ENCODE data around the gene NR5A1. TPM values are rescaled to one million over a fixed set of nuclear protein-coding genes. Genes with fewer than 3 reads are reported as not detected.
A peak's percentile ranks its signal among the peaks of the same experiment; 100 is the strongest.

NR5A1 gene
- total and polyA plus RNA-seq, 2 experiments from 2014 or later: 0.21 TPM; not detected in 1

GRCh38 chr9:124486778-124487259 is 20.4 kb downstream of the NR5A1 start:
- no peaks in the 10 kb centered on the region; the same call in 2 of the 3 replicates for H3K36me3 Mint-ChIP-seq (ENCODE audit: low read depth)
- DNase-seq (ENCODE audit: low spot score) (no peak), ATAC-seq (no peak)
- no peak overlapping the region for H3K4me3 Mint-ChIP-seq
- H3K4me2 ChIP-seq: peak overlapping the region; percentile 76
- H3K4me3 ChIP-seq: peak overlapping the region; percentile 40
- H3K27me3 ChIP-seq (ENCODE audit: insufficient read depth): peaks cover 13% of the 10 kb centered on the region
- no peak for TF ChIP-seq REST (IDR thresholded peaks at IDR 0.05; ENCODE audit: unreplicated experiment)
- no peak for TF ChIP-seq NANOG (IDR thresholded peaks at IDR 0.05; ENCODE audit: borderline replicate concordance)
- TF ChIP-seq ZNF331 (CRISPR knock-in tag; IDR thresholded peaks at IDR 0.05; ENCODE audit: low read depth): no peak
- TF ChIP-seq ZNF462 (CRISPR knock-in tag; IDR thresholded peaks at IDR 0.05): no peak
- no peak for TF ChIP-seq CREB1 (CRISPR knock-in tag; IDR thresholded peaks at IDR 0.05; ENCODE audit: low read depth)
- peaks cover 15% of the 10 kb centered on the region for H3K4me1 ChIP-seq (ENCODE audit: insufficient read depth)
- H3K36me3 ChIP-seq (ENCODE audit: insufficient read depth): no peaks in the 10 kb centered on the region
- H3K9me2 ChIP-seq (ENCODE audit: insufficient read depth): no peaks in the 10 kb centered on the region
- 0 out of 2 replicates have a peak, but pooled peaks cover 3% of the 10 kb centered on the region for H3F3A ChIP-seq (replicated peaks; ENCODE audit: low read depth)
- no peaks in the 10 kb centered on the region for H3K79me2 ChIP-seq (replicated peaks; ENCODE audit: insufficient read depth)
- peak overlapping the region; percentile 96 for H2AFZ ChIP-seq
- peaks cover 30% of the 10 kb centered on the region for H3K4me1 Mint-ChIP-seq
- no peak overlapping the region for H3K27ac Mint-ChIP-seq
- H3K27ac ChIP-seq (ENCODE audit: low read depth): no peak overlapping the region
- no peaks in the 10 kb centered on the region for H3K9me3 Mint-ChIP-seq
- peaks cover 20% of the 10 kb centered on the region for H3K27me3 Mint-ChIP-seq (ENCODE audit: insufficient read depth, low read depth, poor library complexity)
- H4K20me1 ChIP-seq (replicated peaks; ENCODE audit: insufficient read depth): no peaks in the 10 kb centered on the region

Data from GM23338 (cell line).